AG10803 (cell line): ENCODE results near the gene TTC6.
A peak's percentile ranks its signal among the peaks of the same experiment; 100 is the strongest.

ENCODE experiments used
- DNase-seq: peaks from one replicate; pipeline ENCODE4 v3.0.0; 2010; ENCODE audit warnings: low read depth
- H3K4me3 ChIP-seq: 2 replicates; pipeline ENCODE4 v1.5.1; 2011; ENCODE audit warnings: mild to moderate bottlenecking, low read length, control low read depth
- CTCF ChIP-seq: conservative IDR thresholded peaks from 2 replicates; pipeline ENCODE4 v1.5.1; 2011; ENCODE audit warnings: mild to moderate bottlenecking, low read length, control low read depth, inconsistent platforms

Gene TTC6

DNA sequence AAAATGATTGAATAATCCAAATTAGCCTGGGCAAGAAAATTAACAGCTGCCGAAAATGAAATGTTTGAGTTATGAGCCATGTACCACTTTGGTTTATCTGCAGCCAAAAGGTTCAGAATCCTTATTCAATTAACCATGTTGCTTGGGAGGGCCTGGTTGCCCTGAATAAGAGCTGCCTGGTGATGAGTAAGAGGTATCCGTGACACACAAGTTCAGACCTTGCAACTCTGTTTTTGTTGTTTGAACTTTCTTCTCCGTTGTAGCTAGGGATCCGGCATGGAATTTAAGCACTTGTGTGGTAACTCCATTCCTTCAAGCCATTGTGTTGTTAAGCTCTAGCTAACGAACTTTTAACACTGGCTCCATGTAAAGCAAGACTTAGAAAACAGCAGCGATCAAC is 36.0 kb upstream of the TTC6 start:
- H3K4me3 ChIP-seq = no peak overlapping the region
- TF ChIP-seq CTCF = no peak
- DNase-seq = peak; percentile 13

GRCh38 chr14:37563189-37563588 is 32.2 kb upstream of the TTC6 start:
- no peak for DNase-seq
- TF ChIP-seq CTCF = no peak
- no peak overlapping the region for H3K4me3 ChIP-seq

GRCh38 chr14:37565550-37565949 is 29.9 kb upstream of the TTC6 start:
- no peak for DNase-seq
- TF ChIP-seq CTCF = no peak; the same call in 1 of the 2 replicates
- no peak overlapping the region for H3K4me3 ChIP-seq

- no peak overlapping the region for H3K4me3 ChIP-seq
- TF ChIP-seq CTCF = no peak
- DNase-seq = no peak
Observed at GRCh38 chr14:37566811-37567371, 28.5 kb upstream of the TTC6 start.

- DNase-seq = no peak
- TF ChIP-seq CTCF = no peak
- no peak overlapping the region for H3K4me3 ChIP-seq
Observed at GRCh38 chr14:37569729-37570128, 25.7 kb upstream of the TTC6 start.

- H3K4me3 ChIP-seq = no peak overlapping the region
- no peak for DNase-seq
- no peak for TF ChIP-seq CTCF
Observed at GRCh38 chr14:37571391-37571790, 24.0 kb upstream of the TTC6 start.

DNA sequence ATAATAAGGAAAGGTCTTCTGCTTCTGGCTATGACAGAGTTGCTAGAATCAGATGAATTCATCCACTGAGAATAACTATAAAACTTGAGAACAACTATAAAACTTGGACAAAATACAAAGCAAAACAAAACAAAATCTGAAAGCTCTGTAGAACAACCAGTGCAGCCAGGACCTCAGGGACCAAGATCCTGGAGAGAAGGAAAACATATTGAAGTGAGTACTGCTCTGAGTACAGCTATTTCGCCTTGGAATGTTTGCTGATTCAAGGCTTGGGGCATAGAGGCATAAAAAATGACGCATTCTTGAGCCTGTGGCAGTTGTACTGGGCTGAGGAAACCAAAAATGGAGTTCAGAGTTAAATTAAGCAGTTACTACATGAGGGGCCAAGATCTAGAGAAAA is 22.1 kb upstream of the TTC6 start:
- no peak overlapping the region for H3K4me3 ChIP-seq
- no peak for DNase-seq
- TF ChIP-seq CTCF = no peak
